MCF 10A (cell line): ENCODE results near the gene SLC9A6. TPM values are rescaled to one million over a fixed set of nuclear protein-coding genes. Genes with fewer than 3 reads are reported as not detected.

Experiments used
- BruUV-seq: library from RNA; stranded (reverse); fragments of 400-500 nt; replicated peaks from 2 replicates; lab custom pipeline; 2021; lab: Mats Ljungman, UMichigan
- CTCF ChIA-PET: fragments of 300-600 bp; sonication (Branson Sonifier 250); formaldehyde crosslinking; extraction: SDS; loops from one replicate; lab custom pipeline; 2021; ENCODE audit warnings: antibody characterized with exemption, inconsistent platforms; lab: Yijun Ruan, JAX
- POLR2A ChIA-PET: fragments of 300-600, 350-650 bp; sonication (Branson Sonifier 250); formaldehyde crosslinking; extraction: SDS; loops from one replicate; lab custom pipeline; 2020; ENCODE audit warnings: antibody characterized with exemption, inconsistent platforms; lab: Yijun Ruan, JAX
- DNase-seq: peaks from one replicate; pipeline ENCODE4 v3.0.0-alpha.2; 2018; ENCODE audit not compliant: unreplicated experiment
- H3K27ac Mint-ChIP-seq: one replicate; pipeline ENCODE4 v1.8.0; 2022; ENCODE audit warnings: mild to moderate bottlenecking, low read depth, mixed read lengths; ENCODE audit not compliant: unreplicated experiment
- H3K27me3 Mint-ChIP-seq: one replicate; pipeline ENCODE4 v1.8.0; 2022; ENCODE audit warnings: mixed read lengths; ENCODE audit not compliant: insufficient read depth, unreplicated experiment
- H3K36me3 Mint-ChIP-seq: one replicate; pipeline ENCODE4 v1.8.0; 2022; ENCODE audit warnings: mild to moderate bottlenecking, moderate library complexity, mixed read lengths; ENCODE audit not compliant: insufficient read depth, unreplicated experiment
- H3K4me1 Mint-ChIP-seq: one replicate; pipeline ENCODE4 v1.8.0; 2022; ENCODE audit warnings: mixed read lengths; ENCODE audit not compliant: insufficient read depth, unreplicated experiment
- H3K4me3 Mint-ChIP-seq: one replicate; pipeline ENCODE4 v1.8.0; 2022; ENCODE audit warnings: mild to moderate bottlenecking, moderate library complexity, mixed read lengths; ENCODE audit not compliant: unreplicated experiment
- H3K9me3 Mint-ChIP-seq: one replicate; pipeline ENCODE4 v1.8.0; 2022; ENCODE audit warnings: mixed read lengths; ENCODE audit not compliant: unreplicated experiment
- intact Hi-C: fragments of 100-400 bp; cut with micrococcal nuclease; formaldehyde crosslinking; loops from 2 replicates; pipeline ENCODE4 v1.14.1; 2022
- total RNA-seq: library from RNA; stranded (reverse); gene quantifications from 2 replicates; pipeline ENCODE4 v1.2.3, GENCODE V29; 2022
- TF ChIP-seq, protein P1 (sequence below): fragments of 200-600 bp; IDR thresholded peaks from one replicate; pipeline ENCODE4 v1.8.0; 2022; ENCODE audit warnings: antibody characterized with exemption, mild to moderate bottlenecking; ENCODE audit not compliant: unreplicated experiment

The SLC9A6 gene
- total RNA-seq, 1 experiment from 2014 or later, result 8.1 TPM

DNA sequence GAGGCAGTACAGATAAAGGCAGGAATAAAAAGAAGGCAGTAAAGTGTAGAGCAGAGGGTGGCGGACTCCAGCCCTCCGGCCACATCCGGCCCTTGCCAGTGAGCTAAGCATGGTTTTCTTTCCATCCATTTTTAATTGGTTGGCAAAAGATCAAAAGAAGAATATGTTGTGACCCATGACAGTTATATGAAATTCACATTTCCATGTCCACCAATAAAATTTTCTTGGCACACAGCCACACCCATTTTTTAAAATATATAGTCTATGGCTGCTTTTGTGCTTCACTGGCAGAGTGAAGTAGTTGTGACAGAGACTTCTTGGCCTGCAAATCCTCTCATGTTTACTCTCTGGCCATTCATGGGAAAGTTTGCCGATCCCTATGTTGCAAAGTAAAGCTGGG, 29.8 kb downstream of the SLC9A6 start:
- Mint-ChIP-seq H3K9me3 (no peaks in the 10 kb centered on the region), H3K4me1 (no peaks in the 10 kb centered on the region), H3K27ac (no peak overlapping the region), H3K4me3 (no peak overlapping the region), H3K27me3 (peaks cover 54% of the 10 kb centered on the region), H3K36me3 (peaks cover 15% of the 10 kb centered on the region)
- no peak for DNase-seq
- TF ChIP-seq, protein P1, sequence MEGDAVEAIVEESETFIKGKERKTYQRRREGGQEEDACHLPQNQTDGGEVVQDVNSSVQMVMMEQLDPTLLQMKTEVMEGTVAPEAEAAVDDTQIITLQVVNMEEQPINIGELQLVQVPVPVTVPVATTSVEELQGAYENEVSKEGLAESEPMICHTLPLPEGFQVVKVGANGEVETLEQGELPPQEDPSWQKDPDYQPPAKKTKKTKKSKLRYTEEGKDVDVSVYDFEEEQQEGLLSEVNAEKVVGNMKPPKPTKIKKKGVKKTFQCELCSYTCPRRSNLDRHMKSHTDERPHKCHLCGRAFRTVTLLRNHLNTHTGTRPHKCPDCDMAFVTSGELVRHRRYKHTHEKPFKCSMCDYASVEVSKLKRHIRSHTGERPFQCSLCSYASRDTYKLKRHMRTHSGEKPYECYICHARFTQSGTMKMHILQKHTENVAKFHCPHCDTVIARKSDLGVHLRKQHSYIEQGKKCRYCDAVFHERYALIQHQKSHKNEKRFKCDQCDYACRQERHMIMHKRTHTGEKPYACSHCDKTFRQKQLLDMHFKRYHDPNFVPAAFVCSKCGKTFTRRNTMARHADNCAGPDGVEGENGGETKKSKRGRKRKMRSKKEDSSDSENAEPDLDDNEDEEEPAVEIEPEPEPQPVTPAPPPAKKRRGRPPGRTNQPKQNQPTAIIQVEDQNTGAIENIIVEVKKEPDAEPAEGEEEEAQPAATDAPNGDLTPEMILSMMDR, result no peak
- ChIA-PET CTCF (interaction anchor here (1.7 to 3.8 kb wide), 2 partner anchors 14 to 148 kb away, joined by 3 to 23 read pairs; no protein-coding TSS in a partner anchor), POLR2A (interaction anchor here (0.7 kb wide), 1 partner anchor 14 kb away, joined by 3 read pairs; no protein-coding TSS in a partner anchor)
- intact Hi-C loops, result no loop called here
- no TSS peak for BruUV-seq

DNA sequence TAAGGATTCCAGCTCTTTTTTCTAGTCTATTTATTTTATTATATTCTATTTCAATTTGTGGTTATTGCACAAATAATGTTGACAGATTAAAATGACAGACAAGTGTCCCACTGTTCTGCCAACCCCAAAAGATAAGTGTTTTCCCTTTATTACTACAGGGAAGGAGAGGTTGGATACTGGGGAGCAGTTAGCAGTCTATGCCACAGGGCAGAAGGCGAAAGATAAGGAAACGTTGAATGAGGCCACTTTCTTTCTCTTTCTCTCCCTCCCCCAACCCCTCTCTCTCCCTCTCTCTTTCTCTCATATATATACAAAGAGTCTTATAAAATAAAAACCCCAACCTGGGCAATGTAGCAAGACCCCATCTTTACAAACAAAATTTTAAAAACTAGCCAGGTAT, 31.6 kb downstream of the SLC9A6 start:
- H3K27ac Mint-ChIP-seq, result no peak overlapping the region
- CTCF ChIA-PET, result interaction anchor here (0.6 to 3.8 kb wide), 3 partner anchors 12 to 252 kb away, joined by 3 to 23 read pairs (median 8); no protein-coding TSS in a partner anchor
- H3K4me3 Mint-ChIP-seq, result no peak overlapping the region
- no peaks in the 10 kb centered on the region for H3K9me3 Mint-ChIP-seq
- DNase-seq, result no peak
- TF ChIP-seq, protein P1, result no peak
- no peaks in the 10 kb centered on the region for H3K4me1 Mint-ChIP-seq
- no TSS peak for BruUV-seq
- intact Hi-C loops, result no loop called here
- H3K36me3 Mint-ChIP-seq, result peaks cover 17% of the 10 kb centered on the region
- POLR2A ChIA-PET, result no interaction called here
- peaks cover 54% of the 10 kb centered on the region for H3K27me3 Mint-ChIP-seq

DNA sequence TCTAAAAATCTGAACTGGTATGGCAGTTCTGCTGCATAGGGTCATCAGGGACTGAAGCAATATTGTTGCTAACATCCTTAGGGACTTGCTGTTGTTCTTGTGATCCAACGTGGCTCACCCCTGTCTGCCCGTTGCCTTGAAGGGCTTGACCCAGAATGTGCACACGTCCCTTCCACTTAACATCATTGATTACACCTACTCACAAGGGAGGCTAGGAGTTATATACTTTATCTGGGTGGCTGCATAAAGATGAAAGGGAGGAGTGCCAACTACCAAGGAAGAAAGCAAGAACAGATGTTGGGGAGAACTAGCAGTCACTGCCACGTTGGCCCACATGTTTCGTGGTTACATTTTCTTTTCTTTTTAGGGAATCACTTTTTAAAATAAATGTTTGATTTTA, 34.0 kb downstream of the SLC9A6 start:
- no TSS peak for BruUV-seq
- H3K36me3 Mint-ChIP-seq, result peaks cover 12% of the 10 kb centered on the region
- no peak overlapping the region for H3K4me3 Mint-ChIP-seq
- CTCF ChIA-PET, result no interaction called here
- TF ChIP-seq, protein P1, result no peak
- peaks cover 48% of the 10 kb centered on the region for H3K27me3 Mint-ChIP-seq
- POLR2A ChIA-PET, result no interaction called here
- intact Hi-C loops, result no loop called here
- H3K27ac Mint-ChIP-seq, result no peak overlapping the region
- H3K4me1 Mint-ChIP-seq, result no peaks in the 10 kb centered on the region
- DNase-seq, result no peak
- H3K9me3 Mint-ChIP-seq, result no peaks in the 10 kb centered on the region

DNA sequence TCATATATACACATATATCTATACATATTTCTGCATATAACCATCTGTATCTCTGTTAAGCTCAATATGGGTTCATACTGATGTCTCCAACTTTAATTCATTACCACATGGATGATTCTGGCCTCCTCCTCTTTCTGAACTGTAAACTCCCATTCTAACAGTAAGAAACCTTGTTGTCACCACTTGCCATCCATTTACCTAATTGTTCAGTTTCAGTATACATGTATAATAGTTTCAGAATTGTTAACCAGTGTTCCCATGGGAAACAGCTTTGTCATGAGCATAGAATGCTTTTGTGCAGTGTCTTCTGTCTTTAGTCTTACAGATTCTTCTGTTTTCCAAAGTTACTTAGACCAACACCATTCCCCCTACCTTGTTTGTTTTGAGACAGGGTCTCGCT, 35.9 kb downstream of the SLC9A6 start:
- no peak overlapping the region for H3K27ac Mint-ChIP-seq
- TF ChIP-seq, protein P1, result no peak
- H3K9me3 Mint-ChIP-seq, result no peaks in the 10 kb centered on the region
- no peak for DNase-seq
- H3K4me1 Mint-ChIP-seq, result no peaks in the 10 kb centered on the region
- peaks cover 12% of the 10 kb centered on the region for H3K36me3 Mint-ChIP-seq
- intact Hi-C loops, result loop anchor here (10.0 kb wide), 1 partner anchor 474 kb away; the partner anchor contains the start of gene HTATSF1
- peaks cover 36% of the 10 kb centered on the region for H3K27me3 Mint-ChIP-seq
- POLR2A ChIA-PET, result interaction anchor here (1.2 kb wide), 1 partner anchor 15 kb away, joined by 3 read pairs; no protein-coding TSS in a partner anchor
- no peak overlapping the region for H3K4me3 Mint-ChIP-seq
- BruUV-seq, result no TSS peak
- CTCF ChIA-PET, result interaction anchor here (0.7 kb wide), 1 partner anchor 143 kb away, joined by 3 read pairs; no protein-coding TSS in a partner anchor
